HUES64 (cell line): Measurements from ENCODE around the gene UVRAG.
"Not testable (repeated sequence)": the region's sequence is repeated elsewhere in the genome, so short reads cannot be mapped to it uniquely, and the experiment has no call there.

Experiments used
- H3K27ac ChIP-seq: 2 replicates; pipeline ENCODE4 v1.7.0; 2013; ENCODE audit warnings: low read depth, low read length, inconsistent platforms
- H3K27me3 ChIP-seq: 2 replicates; pipeline ENCODE4 v1.6.1; 2013; ENCODE audit warnings: mild to moderate bottlenecking, low read length; ENCODE audit not compliant: insufficient read depth
- H3K36me3 ChIP-seq: 2 replicates; pipeline ENCODE4 v1.6.1; 2013; ENCODE audit warnings: mild to moderate bottlenecking, low read length; ENCODE audit not compliant: insufficient read depth
- H3K4me1 ChIP-seq: 2 replicates; pipeline ENCODE4 v1.6.1; 2013; ENCODE audit warnings: mild to moderate bottlenecking, low read length, moderate library complexity; ENCODE audit not compliant: insufficient read depth
- H3K4me3 ChIP-seq: 2 replicates; pipeline ENCODE4 v1.5.1; 2013; ENCODE audit warnings: mild to moderate bottlenecking, low read length, moderate library complexity
- H3K9ac ChIP-seq: 2 replicates; pipeline ENCODE4 v1.6.1; 2013; ENCODE audit warnings: mild to moderate bottlenecking, low read depth, low read length
- H3K9me3 ChIP-seq: 2 replicates; pipeline ENCODE4 v1.6.1; 2013; ENCODE audit warnings: low read depth, low read length; ENCODE audit not compliant: insufficient read depth
- WGBS: fragments of 150-250, 120-280 bp; methylation state at CpG from one replicate; pipeline ENCODE4 v1.1.7; 2013; ENCODE audit warnings: missing lambda C conversion rate; 5-methylcytosine and 5-hydroxymethylcytosine counted together

The UVRAG gene

GRCh38 chr11:75930534-75930933, 115.5 kb downstream of the UVRAG start:
- Histone ChIP-seq H3K4me1 (no peaks in the 10 kb centered on the region), H3K4me3 (no peak overlapping the region), H3K27ac (no peak overlapping the region), H3K27me3 (no peaks in the 10 kb centered on the region), H3K9ac (no peak overlapping the region), H3K9me3 (no peaks in the 10 kb centered on the region), H3K36me3 (no peaks in the 10 kb centered on the region)
- WGBS = 99% methylated on average over 4 of the region's 5 CpGs

GRCh38 chr11:75931124-75931523, 116.1 kb downstream of the UVRAG start:
- Histone ChIP-seq H3K9me3 (no peaks in the 10 kb centered on the region), H3K4me3 (no peak overlapping the region), H3K27me3 (no peaks in the 10 kb centered on the region), H3K27ac (no peak overlapping the region), H3K9ac (no peak overlapping the region), H3K36me3 (no peaks in the 10 kb centered on the region), H3K4me1 (no peaks in the 10 kb centered on the region)
- WGBS = no CpG with 5 or more reads among the region's 1 CpG

GRCh38 chr11:75933736-75934135, 118.7 kb downstream of the UVRAG start:
- not testable (repeated sequence) for H3K27me3 ChIP-seq, H3K4me3 ChIP-seq, H3K27ac ChIP-seq, H3K4me1 ChIP-seq, H3K9me3 ChIP-seq, H3K36me3 ChIP-seq, H3K9ac ChIP-seq
- WGBS = 100% methylated on average over 1 of the region's 1 CpG

- no peak overlapping the region for H3K4me3 ChIP-seq
- no peaks in the 10 kb centered on the region for H3K4me1 ChIP-seq
- H3K9me3 ChIP-seq = no peaks in the 10 kb centered on the region
- H3K36me3 ChIP-seq = no peaks in the 10 kb centered on the region
- no peak overlapping the region for H3K27ac ChIP-seq
- H3K27me3 ChIP-seq = no peaks in the 10 kb centered on the region
- H3K9ac ChIP-seq = no peak overlapping the region
Measured at GRCh38 chr11:75934851-75935250, 119.8 kb downstream of the UVRAG start.

- Histone ChIP-seq H3K27ac (no peak overlapping the region), H3K4me3 (no peak overlapping the region), H3K4me1 (0 out of 2 replicates have a peak, but pooled peaks cover 3% of the 10 kb centered on the region), H3K36me3 (no peaks in the 10 kb centered on the region), H3K27me3 (no peaks in the 10 kb centered on the region), H3K9me3 (no peaks in the 10 kb centered on the region), H3K9ac (no peak overlapping the region)
- 96% methylated on average over 3 of the region's 3 CpGs for WGBS
Measured at GRCh38 chr11:75938543-75938942, 123.5 kb downstream of the UVRAG start.

- H3K27ac ChIP-seq = no peak overlapping the region
- no peak overlapping the region for H3K4me3 ChIP-seq
- WGBS = 100% methylated on average over 1 of the region's 1 CpG
- 0 out of 2 replicates have a peak, but pooled peaks cover 4% of the 10 kb centered on the region for H3K4me1 ChIP-seq
- no peak overlapping the region for H3K9ac ChIP-seq
- no peaks in the 10 kb centered on the region for H3K9me3 ChIP-seq
- H3K27me3 ChIP-seq = no peaks in the 10 kb centered on the region
- no peaks in the 10 kb centered on the region for H3K36me3 ChIP-seq
Measured at GRCh38 chr11:75939516-75939915, 124.5 kb downstream of the UVRAG start.

- H3K4me3 ChIP-seq = no peak overlapping the region
- H3K4me1 ChIP-seq = 0 out of 2 replicates have a peak, but pooled peaks cover 4% of the 10 kb centered on the region
- H3K27me3 ChIP-seq = no peaks in the 10 kb centered on the region
- H3K9me3 ChIP-seq = no peaks in the 10 kb centered on the region
- H3K36me3 ChIP-seq = no peaks in the 10 kb centered on the region
- no peak overlapping the region for H3K9ac ChIP-seq
- no CpG with 5 or more reads among the region's 1 CpG for WGBS
- no peak overlapping the region for H3K27ac ChIP-seq
Measured at GRCh38 chr11:75939992-75940391, 125.0 kb downstream of the UVRAG start.

- no peaks in the 10 kb centered on the region for H3K36me3 ChIP-seq
- no peak overlapping the region for H3K27ac ChIP-seq
- no peak overlapping the region for H3K4me3 ChIP-seq
- no peak overlapping the region for H3K9ac ChIP-seq
- H3K4me1 ChIP-seq = 0 out of 2 replicates have a peak, but pooled peaks cover 4% of the 10 kb centered on the region
- H3K27me3 ChIP-seq = no peaks in the 10 kb centered on the region
- H3K9me3 ChIP-seq = no peaks in the 10 kb centered on the region
Measured at GRCh38 chr11:75940911-75941310, 125.9 kb downstream of the UVRAG start.

GRCh38 chr11:75944515-75944914, 129.5 kb downstream of the UVRAG start:
- no peaks in the 10 kb centered on the region for H3K9me3 ChIP-seq
- 100% methylated on average over 3 of the region's 3 CpGs for WGBS
- H3K27ac ChIP-seq = no peak overlapping the region
- no peaks in the 10 kb centered on the region for H3K27me3 ChIP-seq
- peaks cover 14% of the 10 kb centered on the region for H3K4me1 ChIP-seq
- no peaks in the 10 kb centered on the region for H3K36me3 ChIP-seq
- no peak overlapping the region for H3K4me3 ChIP-seq
- H3K9ac ChIP-seq = no peak overlapping the region

- Histone ChIP-seq H3K9me3 (no peaks in the 10 kb centered on the region), H3K36me3 (no peaks in the 10 kb centered on the region), H3K4me1 (peaks cover 14% of the 10 kb centered on the region), H3K27ac (no peak overlapping the region), H3K4me3 (no peak overlapping the region), H3K9ac (no peak overlapping the region), H3K27me3 (no peaks in the 10 kb centered on the region)
- 89% methylated on average over 1 of the region's 1 CpG for WGBS
Measured at GRCh38 chr11:75945446-75945845, 130.4 kb downstream of the UVRAG start.

- Histone ChIP-seq H3K27me3 (no peaks in the 10 kb centered on the region), H3K9me3 (no peaks in the 10 kb centered on the region), H3K4me3 (no peak overlapping the region), H3K36me3 (no peaks in the 10 kb centered on the region), H3K4me1 (peaks cover 14% of the 10 kb centered on the region), H3K27ac (no peak overlapping the region), H3K9ac (no peak overlapping the region)
- WGBS = 99% methylated on average over 2 of the region's 2 CpGs
Measured at GRCh38 chr11:75945947-75946346, 130.9 kb downstream of the UVRAG start.
